GM21825 (cell line): ENCODE measurements around the gene SCN5A.

Source experiments
- ATAC-seq: cut with Tn5 transposase; IDR thresholded peaks from one replicate; pipeline ENCODE4 v1.9.1; 2021; ENCODE audit warnings: mild to moderate bottlenecking, moderate library complexity; ENCODE audit not compliant: unreplicated experiment

Gene SCN5A

GRCh38 chr3:38649500-38650247, at the start of gene SCN5A:
Gene SCN5A (minus strand): TSS chr3:38649687. CDS start chr3:38633307, 16,380 bp downstream.
- ATAC-seq: peak; percentile 54

DNA sequence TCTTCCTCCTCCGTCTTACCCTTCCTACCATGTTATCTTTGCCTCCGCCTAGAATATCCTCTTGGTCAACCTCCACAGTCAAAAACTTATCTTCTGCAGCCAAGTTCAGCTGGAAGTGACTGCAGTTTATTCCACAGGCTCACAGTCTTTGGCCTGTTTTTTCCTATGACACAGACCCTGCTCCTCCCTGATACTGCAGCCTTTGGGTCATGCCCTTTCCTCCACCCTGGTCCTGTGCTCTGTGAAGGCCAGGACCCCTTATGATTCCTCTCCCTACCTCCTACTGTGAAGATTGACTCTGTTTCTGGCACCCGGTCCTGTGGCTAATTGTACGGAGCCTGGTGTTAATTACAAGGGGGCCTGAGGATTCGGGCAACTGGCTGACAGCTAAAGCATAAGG, 49.3 kb upstream of the SCN5A start:
- ATAC-seq: no peak

- ATAC-seq: no peak
Observed at GRCh38 chr3:38698061-38698460, 48.6 kb upstream of the SCN5A start.

GRCh38 chr3:38696034-38696433, 46.5 kb upstream of the SCN5A start:
- ATAC-seq: no peak

DNA sequence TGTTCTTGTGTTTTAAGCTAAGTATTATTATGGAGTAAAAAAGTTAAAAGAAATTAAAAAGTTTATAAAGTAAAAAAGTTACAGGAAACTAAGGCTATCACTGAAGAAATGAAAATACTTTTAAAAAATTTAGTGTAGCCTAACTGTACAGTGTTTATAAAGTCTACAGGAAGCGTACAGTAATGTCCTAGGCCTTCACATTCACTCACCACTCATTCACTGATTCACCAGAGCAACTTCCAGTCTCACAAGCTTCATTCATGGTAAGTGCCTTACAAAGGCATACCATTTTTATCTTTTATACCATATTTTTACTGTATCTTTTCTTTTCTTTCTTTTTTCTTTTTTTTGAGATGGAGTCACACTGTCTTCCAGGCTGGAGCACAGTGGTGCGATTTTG, 40.7 kb upstream of the SCN5A start:
- no peak for ATAC-seq

DNA sequence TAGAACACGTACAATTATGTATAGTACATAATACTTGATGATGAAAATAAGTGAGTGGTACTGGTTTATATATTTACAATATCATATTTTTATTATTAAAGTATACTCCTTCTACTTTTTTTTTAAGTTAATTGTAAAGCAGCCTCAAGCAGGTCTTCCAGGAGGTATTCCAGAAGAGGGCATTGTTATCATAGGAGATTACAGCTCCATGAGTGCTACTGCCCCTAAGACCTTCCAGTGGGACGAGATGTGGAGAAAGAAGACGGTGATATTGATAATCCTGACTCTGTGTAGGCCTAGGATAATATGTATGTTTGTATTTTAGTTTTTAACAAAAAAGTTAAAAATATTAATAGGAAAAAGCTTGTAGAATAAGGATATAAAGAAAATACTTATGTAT, 40.3 kb upstream of the SCN5A start:
- ATAC-seq: no peak

- no peak for ATAC-seq
Observed at GRCh38 chr3:38689346-38689745, 39.9 kb upstream of the SCN5A start.

DNA sequence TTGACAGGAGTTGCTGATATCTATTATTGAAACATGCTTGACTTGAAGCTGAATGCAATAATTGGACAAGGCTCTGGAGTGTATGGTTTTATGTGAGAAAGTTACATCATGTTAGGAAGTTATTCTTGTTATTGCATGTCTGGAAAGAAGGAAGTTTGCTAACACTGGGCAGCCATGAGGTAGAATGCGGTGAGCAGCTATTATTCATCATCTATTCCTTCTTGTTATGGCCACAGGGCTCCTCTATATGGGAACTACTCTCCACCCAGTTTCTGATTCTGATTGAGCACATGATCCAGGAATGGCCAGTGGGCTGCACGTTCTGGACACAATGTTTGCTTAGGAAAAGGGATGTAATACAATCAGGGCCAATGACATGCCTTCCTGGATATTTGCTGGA, 37.8 kb upstream of the SCN5A start:
- no peak for ATAC-seq

- ATAC-seq: no peak
Observed at GRCh38 chr3:38684546-38684945, 35.1 kb upstream of the SCN5A start.

GRCh38 chr3:38669668-38670067, 20.2 kb upstream of the SCN5A start:
- ATAC-seq: no peak

GRCh38 chr3:38662544-38662943, 13.1 kb upstream of the SCN5A start:
- ATAC-seq: no peak

DNA sequence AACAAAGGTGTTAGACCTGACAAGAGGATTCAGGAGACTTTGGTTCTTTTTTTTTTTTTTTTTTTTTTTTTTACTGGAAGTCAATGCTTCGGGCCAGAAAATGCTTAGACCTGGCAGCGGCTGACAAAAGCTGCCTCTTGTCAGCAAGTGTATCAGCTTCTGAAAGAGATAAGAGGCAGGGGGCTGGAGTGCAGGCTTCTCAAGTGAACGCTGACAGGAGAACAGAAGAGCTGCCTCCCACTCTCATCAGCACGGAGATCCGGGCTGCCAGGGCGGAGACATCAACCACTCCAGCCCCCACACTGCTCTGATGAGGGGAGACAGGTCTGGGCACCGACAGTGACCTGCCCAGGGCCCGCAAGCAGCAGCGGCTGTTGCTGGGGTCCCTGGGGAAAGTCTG, 9.4 kb upstream of the SCN5A start:
- ATAC-seq: no peak

- no peak for ATAC-seq
Observed at GRCh38 chr3:38657369-38657768, 7.9 kb upstream of the SCN5A start.

GRCh38 chr3:38655708-38656300, 6.3 kb upstream of the SCN5A start:
- no peak for ATAC-seq

DNA sequence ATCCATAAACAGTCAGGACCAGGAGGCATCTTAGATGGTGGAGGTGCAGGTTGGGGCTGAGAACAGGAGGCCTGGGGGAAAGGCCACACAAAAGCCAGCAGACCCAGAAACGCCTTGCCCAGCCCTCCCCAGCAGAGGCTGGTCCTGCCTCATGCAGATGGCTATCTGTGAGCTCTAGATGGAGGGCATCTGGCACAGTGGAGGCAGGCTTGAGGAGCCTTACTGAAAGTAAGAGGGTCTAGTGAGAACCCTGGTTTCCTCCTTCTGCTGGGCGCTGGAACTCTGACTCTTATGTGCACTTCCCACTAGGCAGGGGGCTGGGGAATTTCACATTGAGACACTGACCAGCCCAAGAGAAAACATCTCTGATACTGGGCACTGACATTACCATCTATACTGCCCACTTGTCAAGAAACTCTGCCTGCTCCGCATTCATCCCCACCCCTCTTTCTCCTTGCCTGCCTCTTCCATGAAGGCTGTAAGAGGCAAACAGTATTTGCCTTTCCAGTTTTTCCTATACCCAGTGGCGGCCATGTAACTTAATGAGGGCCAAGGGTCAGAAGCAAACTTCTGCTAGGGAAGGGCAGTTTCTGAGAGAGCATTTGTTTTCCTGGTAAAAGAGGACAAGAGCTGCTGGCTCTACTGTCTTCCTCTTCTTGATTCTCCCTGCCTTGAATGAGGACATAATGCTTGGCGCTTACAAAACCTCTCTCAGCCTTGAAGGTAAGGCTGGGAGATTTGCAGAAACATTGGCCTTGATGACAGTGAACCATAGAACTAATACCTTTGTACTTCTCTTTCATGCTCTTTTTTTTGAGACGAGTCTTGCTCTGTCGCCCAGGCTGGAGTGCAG, 4.4 kb upstream of the SCN5A start:
- ATAC-seq: no peak

GRCh38 chr3:38652934-38653333, 3.4 kb upstream of the SCN5A start:
- no peak for ATAC-seq

GRCh38 chr3:38651153-38651789, 1.8 kb upstream of the SCN5A start:
- peak; percentile 63 for ATAC-seq

DNA sequence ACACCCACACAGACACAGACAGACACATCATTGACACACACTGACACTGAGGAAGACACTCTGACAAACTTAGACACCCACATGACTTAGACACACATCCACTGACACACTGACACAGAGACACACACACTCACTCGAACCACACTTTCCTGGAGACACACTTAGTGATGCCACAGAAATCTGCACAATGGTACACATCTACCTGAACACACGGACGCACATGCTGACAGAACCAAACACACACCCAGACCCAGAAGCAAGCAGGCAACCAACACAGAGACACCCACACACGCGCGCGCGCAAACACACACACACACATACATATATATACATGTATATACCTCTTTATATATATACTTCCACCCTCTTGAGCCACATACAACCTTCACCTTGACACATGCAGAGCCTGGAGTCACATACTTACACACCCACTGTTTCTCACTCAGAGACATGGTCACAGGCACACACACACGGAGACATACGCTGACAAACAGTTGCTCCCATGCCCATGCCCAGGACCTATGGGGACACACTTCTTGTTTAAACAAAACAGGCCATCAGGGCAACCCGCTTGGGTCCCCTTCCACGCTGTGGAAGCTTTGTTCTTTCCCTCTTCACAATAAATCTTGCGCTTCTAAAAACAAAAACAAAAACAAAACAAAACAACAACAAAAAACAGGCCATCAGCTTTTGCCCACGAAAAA, 913 bp upstream of the SCN5A start:
- no peak for ATAC-seq

- ATAC-seq: no peak
Observed at GRCh38 chr3:38648659-38649499, 608 bp downstream of the SCN5A start.
